Activated CD8-positive, alpha-beta T cell treated with anti-CD3 and anti-CD28 coated beads for 36 hours (primary cell): ENCODE results near the gene STAG1. TPM values are rescaled to one million over a fixed set of nuclear protein-coding genes. Genes with fewer than 3 reads are reported as not detected.

ENCODE experiments used
- ATAC-seq: fragments of 200-7000 bp; cut with Tn5 transposase; one replicate; pipeline ENCODE4 v1.10.0; 2021; ENCODE audit warnings: mild to moderate bottlenecking, moderate library complexity
- CTCF ChIA-PET: fragments of 350-600 bp; sonication (Branson Sonifier 250); formaldehyde crosslinking; loops from one replicate; lab custom pipeline; 2021; ENCODE audit warnings: antibody characterized with exemption; lab: Charles Lee
- POLR2A ChIA-PET: fragments of 350-600 bp; sonication (Branson Sonifier 250); formaldehyde crosslinking; loops from one replicate; lab custom pipeline; 2021; ENCODE audit warnings: antibody characterized with exemption; lab: Charles Lee
- DNase-seq: peaks from one replicate; pipeline ENCODE4 v3.0.0-alpha.2; 2020
- H3K27ac Mint-ChIP-seq: one replicate; pipeline ENCODE4 v1.8.0; 2021; ENCODE audit warnings: mild to moderate bottlenecking, mixed read lengths
- H3K27me3 Mint-ChIP-seq: one replicate; pipeline ENCODE4 v1.8.0; 2021; ENCODE audit warnings: mixed read lengths
- H3K36me3 Mint-ChIP-seq: one replicate; pipeline ENCODE4 v1.8.0; 2021; ENCODE audit warnings: low read depth, mixed read lengths
- H3K4me1 Mint-ChIP-seq: one replicate; pipeline ENCODE4 v1.8.0; 2021; ENCODE audit warnings: low read depth, mixed read lengths
- H3K4me3 Mint-ChIP-seq: one replicate; pipeline ENCODE4 v1.8.0; 2021; ENCODE audit warnings: mild to moderate bottlenecking, moderate library complexity, mixed read lengths
- H3K9me3 Mint-ChIP-seq: one replicate; pipeline ENCODE4 v1.8.0; 2021; ENCODE audit warnings: mixed read lengths
- intact Hi-C: fragments of 100-400 bp; cut with micrococcal nuclease; formaldehyde crosslinking; loops from one replicate; pipeline ENCODE4 v1.10.0; 2022
- total RNA-seq, 2 experiments: library from RNA; stranded (reverse); gene quantifications; one replicate each; pipeline ENCODE4 v1.2.3, GENCODE V29; 2021
- TF ChIP-seq, protein P1 (sequence below): fragments of 200-600 bp; IDR thresholded peaks from one replicate; pipeline ENCODE4 v1.8.0; 2022; ENCODE audit warnings: antibody characterized with exemption, mild to moderate bottlenecking

Gene STAG1
- total RNA-seq, 2 experiments from 2014 or later: 32.5 to 32.8 TPM

DNA sequence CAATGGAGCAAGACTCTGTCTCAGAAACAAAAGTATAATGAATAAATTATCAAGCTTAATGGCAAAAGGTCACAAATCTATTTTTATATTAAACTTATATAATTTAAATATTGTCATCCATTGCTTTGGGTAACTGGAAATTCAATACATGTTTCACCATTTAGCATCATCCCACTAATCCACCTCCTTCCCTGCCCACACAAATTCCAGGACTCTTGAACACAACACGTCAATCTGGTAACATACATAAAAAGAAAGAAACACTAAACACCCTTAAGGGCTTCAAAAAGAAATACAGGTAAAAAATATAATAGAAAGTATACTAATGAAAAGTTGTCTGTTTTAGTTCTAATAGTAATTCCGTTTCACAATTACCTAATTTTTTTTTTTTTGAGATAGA lies 149.4 kb downstream of the STAG1 start:
- no peak for ATAC-seq
- DNase-seq: no peak
- CTCF ChIA-PET: no interaction called here
- peaks cover 11% of the 10 kb centered on the region for H3K36me3 Mint-ChIP-seq
- intact Hi-C loops: no loop called here
- no peak overlapping the region for H3K27ac Mint-ChIP-seq
- H3K4me3 Mint-ChIP-seq: no peak overlapping the region
- H3K27me3 Mint-ChIP-seq: no peaks in the 10 kb centered on the region
- TF ChIP-seq, protein P1, sequence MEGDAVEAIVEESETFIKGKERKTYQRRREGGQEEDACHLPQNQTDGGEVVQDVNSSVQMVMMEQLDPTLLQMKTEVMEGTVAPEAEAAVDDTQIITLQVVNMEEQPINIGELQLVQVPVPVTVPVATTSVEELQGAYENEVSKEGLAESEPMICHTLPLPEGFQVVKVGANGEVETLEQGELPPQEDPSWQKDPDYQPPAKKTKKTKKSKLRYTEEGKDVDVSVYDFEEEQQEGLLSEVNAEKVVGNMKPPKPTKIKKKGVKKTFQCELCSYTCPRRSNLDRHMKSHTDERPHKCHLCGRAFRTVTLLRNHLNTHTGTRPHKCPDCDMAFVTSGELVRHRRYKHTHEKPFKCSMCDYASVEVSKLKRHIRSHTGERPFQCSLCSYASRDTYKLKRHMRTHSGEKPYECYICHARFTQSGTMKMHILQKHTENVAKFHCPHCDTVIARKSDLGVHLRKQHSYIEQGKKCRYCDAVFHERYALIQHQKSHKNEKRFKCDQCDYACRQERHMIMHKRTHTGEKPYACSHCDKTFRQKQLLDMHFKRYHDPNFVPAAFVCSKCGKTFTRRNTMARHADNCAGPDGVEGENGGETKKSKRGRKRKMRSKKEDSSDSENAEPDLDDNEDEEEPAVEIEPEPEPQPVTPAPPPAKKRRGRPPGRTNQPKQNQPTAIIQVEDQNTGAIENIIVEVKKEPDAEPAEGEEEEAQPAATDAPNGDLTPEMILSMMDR: no peak
- H3K9me3 Mint-ChIP-seq: no peaks in the 10 kb centered on the region
- POLR2A ChIA-PET: no interaction called here
- H3K4me1 Mint-ChIP-seq: peaks cover 12% of the 10 kb centered on the region

DNA sequence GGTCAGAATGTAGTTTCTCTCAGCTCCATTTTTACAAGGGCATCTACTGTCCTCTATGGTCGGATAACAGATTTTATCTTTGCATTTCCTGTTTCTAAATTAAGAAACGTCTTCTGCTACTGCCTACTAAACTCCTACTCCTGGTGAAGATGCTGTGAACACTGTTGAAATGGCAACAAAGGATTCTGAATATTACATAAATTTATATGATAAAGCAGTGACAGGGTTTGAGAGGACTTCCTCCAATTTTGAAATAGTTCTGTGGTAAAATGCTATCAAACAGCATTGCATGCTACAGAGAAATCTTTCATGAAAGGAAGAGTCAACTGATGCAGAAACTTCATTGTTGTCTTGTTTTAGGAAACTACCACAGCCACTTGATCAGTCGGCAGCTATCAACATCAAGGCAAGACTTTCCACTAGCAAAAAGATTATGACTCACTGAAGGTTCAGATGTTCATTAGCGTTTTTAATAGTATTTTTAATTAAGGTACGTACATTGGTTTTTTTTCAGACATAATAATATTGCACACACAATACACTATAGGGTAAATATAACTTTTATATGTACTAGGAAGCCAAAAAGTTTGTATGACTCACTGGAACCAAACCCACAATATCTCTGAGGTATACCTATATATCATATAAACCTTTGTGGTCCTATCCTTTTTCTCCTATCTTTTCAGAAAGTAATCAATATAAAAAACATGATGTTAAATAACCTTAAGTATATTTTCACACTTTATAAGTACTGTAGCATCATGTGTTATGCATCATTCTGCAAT lies 156.1 kb downstream of the STAG1 start:
- TF ChIP-seq, protein P1: no peak
- peaks cover 25% of the 10 kb centered on the region for H3K4me1 Mint-ChIP-seq
- intact Hi-C loops: no loop called here

DNA sequence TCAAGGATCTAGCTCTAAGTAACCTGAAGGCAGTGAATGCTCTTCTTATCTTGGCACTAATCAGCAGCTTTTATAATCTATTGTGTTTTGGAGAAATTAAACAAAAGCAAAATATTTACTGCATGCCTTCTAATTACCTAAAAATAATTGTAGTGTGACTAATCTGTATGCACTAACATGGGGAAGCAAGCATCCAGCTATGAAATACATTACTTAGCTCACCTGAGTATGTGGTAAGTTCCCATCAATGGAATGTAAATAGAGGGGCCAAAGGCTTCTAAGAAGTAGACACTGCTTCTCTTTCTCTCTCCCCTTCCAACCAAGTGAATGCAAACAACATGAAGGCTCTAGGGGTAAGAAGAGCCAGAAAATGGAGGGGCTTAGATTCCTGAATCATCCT lies 165.6 kb downstream of the STAG1 start:
- H3K36me3 Mint-ChIP-seq: peaks cover 10% of the 10 kb centered on the region
- no peaks in the 10 kb centered on the region for H3K4me1 Mint-ChIP-seq
- no peaks in the 10 kb centered on the region for H3K9me3 Mint-ChIP-seq
- ChIA-PET CTCF (interaction anchor here (1.4 to 1.5 kb wide), 2 partner anchors 10 to 195 kb away, joined by 3 to 4 read pairs; no protein-coding TSS in a partner anchor), POLR2A (interaction anchor here (0.7 to 0.9 kb wide), 3 partner anchors 12 to 365 kb away, joined by 3 read pairs; partner anchors contain the start of gene STAG1)
- TF ChIP-seq, protein P1: no peak
- DNase-seq: no peak
- H3K27ac Mint-ChIP-seq: no peak overlapping the region
- intact Hi-C loops: no loop called here
- no peak for ATAC-seq
- no peaks in the 10 kb centered on the region for H3K27me3 Mint-ChIP-seq
- no peak overlapping the region for H3K4me3 Mint-ChIP-seq

More for the DNA sequence above, 156.1 kb downstream of the STAG1 start:
- Mint-ChIP-seq H3K9me3 (no peaks in the 10 kb centered on the region), H3K4me3 (no peak overlapping the region), H3K27ac (peak overlapping the region; percentile 7), H3K27me3 (no peaks in the 10 kb centered on the region), H3K36me3 (peaks cover 16% of the 10 kb centered on the region)
- ATAC-seq (peak; percentile 39), DNase-seq (no peak)
- ChIA-PET POLR2A (no interaction called here), CTCF (interaction anchor here (2.4 kb wide), 1 partner anchor 156 kb away, joined by 8 read pairs; the partner anchor contains the start of gene STAG1)

- TF ChIP-seq, protein P1: no peak
- no peaks in the 10 kb centered on the region for H3K9me3 Mint-ChIP-seq
- H3K27me3 Mint-ChIP-seq: no peaks in the 10 kb centered on the region
- H3K4me1 Mint-ChIP-seq: no peaks in the 10 kb centered on the region
- POLR2A ChIA-PET: no interaction called here
- H3K36me3 Mint-ChIP-seq: peaks cover 10% of the 10 kb centered on the region
- no peak overlapping the region for H3K27ac Mint-ChIP-seq
- no peak for DNase-seq
- CTCF ChIA-PET: no interaction called here
- ATAC-seq: no peak
- no peak overlapping the region for H3K4me3 Mint-ChIP-seq
- intact Hi-C loops: no loop called here
Measured at GRCh38 chr3:136584728-136585127, 167.4 kb downstream of the STAG1 start.

DNA sequence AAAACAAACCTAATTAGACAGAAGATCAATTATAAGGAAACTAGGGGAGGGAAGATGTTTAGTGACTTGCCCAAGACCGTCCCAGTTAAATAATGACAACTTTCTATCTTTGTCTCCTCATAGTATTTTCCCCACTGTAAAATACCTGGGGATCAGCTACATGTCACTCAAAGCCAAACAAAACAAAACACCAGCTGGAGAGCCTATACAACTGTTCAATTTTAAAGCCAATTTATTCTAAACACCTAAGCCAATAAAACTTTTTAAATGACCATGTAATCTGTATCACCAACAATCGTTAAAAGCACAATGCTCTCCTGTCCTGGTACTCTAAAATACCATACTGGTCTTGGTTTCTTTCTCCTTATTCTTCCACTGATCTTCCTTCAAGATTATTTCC lies 168.4 kb downstream of the STAG1 start:
- H3K4me1 Mint-ChIP-seq: no peaks in the 10 kb centered on the region
- peaks cover 12% of the 10 kb centered on the region for H3K36me3 Mint-ChIP-seq
- ChIA-PET POLR2A (no interaction called here), CTCF (interaction anchor here (0.8 kb wide), 1 partner anchor 430 kb away, joined by 3 read pairs; no protein-coding TSS in a partner anchor)
- H3K27ac Mint-ChIP-seq: no peak overlapping the region
- H3K4me3 Mint-ChIP-seq: no peak overlapping the region
- no peaks in the 10 kb centered on the region for H3K27me3 Mint-ChIP-seq
- ATAC-seq: no peak
- no peak for DNase-seq
- intact Hi-C loops: no loop called here
- TF ChIP-seq, protein P1: no peak
- no peaks in the 10 kb centered on the region for H3K9me3 Mint-ChIP-seq
